Measurements from ENCODE around the gene CTNNBL1. TPM values are rescaled to one million over a fixed set of nuclear protein-coding genes. Genes with fewer than 3 reads are reported as not detected.

CTNNBL1 gene
- total and polyA plus RNA-seq, 2 experiments from 2014 or later: 36.3 to 68.7 TPM

GRCh38 chr20:37904845-37905373 is 211.1 kb downstream of the CTNNBL1 start:
- Mint-ChIP-seq H3K36me3 (ENCODE audit: low read depth) (no peaks in the 10 kb centered on the region), H3K4me3 (no peak overlapping the region), H3K27ac (no peak overlapping the region), H3K4me1 (peaks cover 58% of the 10 kb centered on the region), H3K9me3 (no peaks in the 10 kb centered on the region; the same call in 2 of the 3 replicates), H3K27me3 (ENCODE audit: insufficient read depth, low read depth, poor library complexity) (peaks cover 38% of the 10 kb centered on the region)
- peaks cover 14% of the 10 kb centered on the region for H3K27me3 ChIP-seq (ENCODE audit: insufficient read depth)
- H3K4me1 ChIP-seq (ENCODE audit: insufficient read depth): peaks cover 16% of the 10 kb centered on the region
- TF ChIP-seq ZNF331 (CRISPR knock-in tag; IDR thresholded peaks at IDR 0.05; ENCODE audit: low read depth) (no peak), EZH2phosphoT487 (IDR thresholded peaks at IDR 0.05; ENCODE audit: unreplicated experiment) (no peak)
- H3K4me3 ChIP-seq: no peak overlapping the region
- DNase-seq (ENCODE audit: low spot score): no peak
- no peak overlapping the region for H3K4me2 ChIP-seq
- no peaks in the 10 kb centered on the region; the same call in 1 of the 2 replicates for H4K20me1 ChIP-seq (replicated peaks; ENCODE audit: insufficient read depth)
- H3F3A ChIP-seq (replicated peaks; ENCODE audit: low read depth): no peaks in the 10 kb centered on the region
- H3K27ac ChIP-seq (ENCODE audit: low read depth): no peak overlapping the region
- H3K36me3 ChIP-seq (ENCODE audit: insufficient read depth): no peaks in the 10 kb centered on the region
- no peaks in the 10 kb centered on the region for H3K9me2 ChIP-seq (ENCODE audit: insufficient read depth)
- H2AFZ ChIP-seq: no peak overlapping the region
- no peaks in the 10 kb centered on the region for H3K79me2 ChIP-seq (replicated peaks; ENCODE audit: insufficient read depth)
- no peak for ATAC-seq

GRCh38 chr20:37905671-37906613 is 212.1 kb downstream of the CTNNBL1 start:
- H3K4me3 Mint-ChIP-seq: no peak overlapping the region
- no peak for ATAC-seq
- H4K20me1 ChIP-seq (replicated peaks; ENCODE audit: insufficient read depth): no peaks in the 10 kb centered on the region; the same call in 1 of the 2 replicates
- H3K4me1 ChIP-seq (ENCODE audit: insufficient read depth): peaks cover 16% of the 10 kb centered on the region
- peaks cover 13% of the 10 kb centered on the region for H3K27me3 ChIP-seq (ENCODE audit: insufficient read depth)
- TF ChIP-seq EZH2 (IDR thresholded peaks at IDR 0.05; ENCODE audit: low read depth, unreplicated experiment) (no peak), ZNF114 (CRISPR knock-in tag; IDR thresholded peaks at IDR 0.05) (no peak), STAT1 (IDR thresholded peaks at IDR 0.05; ENCODE audit: unreplicated experiment) (no peak), NANOG (IDR thresholded peaks at IDR 0.05; ENCODE audit: borderline replicate concordance) (no peak), ETS1 (IDR thresholded peaks at IDR 0.05) (no peak), EZH2phosphoT487 (IDR thresholded peaks at IDR 0.05; ENCODE audit: unreplicated experiment) (no peak)
- no peak overlapping the region for H3K4me3 ChIP-seq
- H3K36me3 ChIP-seq (ENCODE audit: insufficient read depth): no peaks in the 10 kb centered on the region
- no peaks in the 10 kb centered on the region for H3F3A ChIP-seq (replicated peaks; ENCODE audit: low read depth)
- H3K36me3 Mint-ChIP-seq (ENCODE audit: low read depth): no peaks in the 10 kb centered on the region
- no peaks in the 10 kb centered on the region for H3K79me2 ChIP-seq (replicated peaks; ENCODE audit: insufficient read depth)
- H3K27me3 Mint-ChIP-seq (ENCODE audit: insufficient read depth, low read depth, poor library complexity): peaks cover 34% of the 10 kb centered on the region
- no peak for DNase-seq (ENCODE audit: low spot score)
- H2AFZ ChIP-seq: no peak overlapping the region
- H3K27ac Mint-ChIP-seq: no peak overlapping the region
- H3K9me3 Mint-ChIP-seq: no peaks in the 10 kb centered on the region; the same call in 2 of the 3 replicates
- H3K27ac ChIP-seq (ENCODE audit: low read depth): no peak overlapping the region
- H3K4me2 ChIP-seq: no peak overlapping the region
- H3K9me2 ChIP-seq (ENCODE audit: insufficient read depth): no peaks in the 10 kb centered on the region
- peaks cover 57% of the 10 kb centered on the region for H3K4me1 Mint-ChIP-seq

GRCh38 chr20:37907330-37907676 is 213.5 kb downstream of the CTNNBL1 start:
- no peaks in the 10 kb centered on the region for H3K9me2 ChIP-seq (ENCODE audit: insufficient read depth)
- H3F3A ChIP-seq (replicated peaks; ENCODE audit: low read depth): no peaks in the 10 kb centered on the region
- peak overlapping the region; percentile 66 for H3K4me2 ChIP-seq
- Mint-ChIP-seq H3K4me3 (no peak overlapping the region), H3K9me3 (no peaks in the 10 kb centered on the region; the same call in 2 of the 3 replicates), H3K4me1 (peaks cover 58% of the 10 kb centered on the region), H3K27me3 (ENCODE audit: insufficient read depth, low read depth, poor library complexity) (peaks cover 24% of the 10 kb centered on the region), H3K27ac (no peak overlapping the region), H3K36me3 (ENCODE audit: low read depth) (no peaks in the 10 kb centered on the region)
- DNase-seq (ENCODE audit: low spot score) (no peak), ATAC-seq (no peak)
- no peaks in the 10 kb centered on the region for H4K20me1 ChIP-seq (replicated peaks; ENCODE audit: insufficient read depth)
- no peak overlapping the region for H2AFZ ChIP-seq
- H3K4me1 ChIP-seq (ENCODE audit: insufficient read depth): peaks cover 19% of the 10 kb centered on the region
- H3K27me3 ChIP-seq (ENCODE audit: insufficient read depth): peaks cover 10% of the 10 kb centered on the region
- H3K4me3 ChIP-seq: no peak overlapping the region
- no peak overlapping the region for H3K27ac ChIP-seq (ENCODE audit: low read depth)
- no peaks in the 10 kb centered on the region for H3K79me2 ChIP-seq (replicated peaks; ENCODE audit: insufficient read depth)
- H3K36me3 ChIP-seq (ENCODE audit: insufficient read depth): no peaks in the 10 kb centered on the region
- TF ChIP-seq ZNF462 (CRISPR knock-in tag; IDR thresholded peaks at IDR 0.05) (no peak), EZH2 (IDR thresholded peaks at IDR 0.05; ENCODE audit: low read depth, unreplicated experiment) (no peak), ZNF331 (CRISPR knock-in tag; IDR thresholded peaks at IDR 0.05; ENCODE audit: low read depth) (no peak)

All from GM23338 (cell line).